Fibroblast of lung (primary cell): ENCODE data around the gene TMEM115. TPM values are rescaled to one million over a fixed set of nuclear protein-coding genes. Genes with fewer than 3 reads are reported as not detected.

Source experiments
- DNase-seq, 2 donors: peaks; one replicate each; pipeline versions ENCODE4 v3.0.0 to v3.0.0-alpha.2; 2010; ENCODE audit warnings: low read depth in 2 of 2
- H2AFZ ChIP-seq: 2 replicates; pipeline ENCODE4 v1.5.1; 2012; ENCODE audit warnings: low read length, control low read depth, inconsistent platforms
- H3K27ac ChIP-seq: 2 replicates; pipeline ENCODE4 v1.5.1; 2011; ENCODE audit warnings: low read length, control low read depth; ENCODE audit not compliant: insufficient read depth
- H3K27me3 ChIP-seq: 2 replicates; pipeline ENCODE4 v1.5.1; 2011; ENCODE audit warnings: mild to moderate bottlenecking, low read length; ENCODE audit not compliant: control insufficient read depth, insufficient read depth
- H3K36me3 ChIP-seq: 2 replicates; pipeline ENCODE4 v1.5.1; 2011; ENCODE audit warnings: low read length; ENCODE audit not compliant: control insufficient read depth, insufficient read depth
- H3K4me1 ChIP-seq: 2 replicates; pipeline ENCODE4 v1.5.1; 2011; ENCODE audit warnings: low read length; ENCODE audit not compliant: control insufficient read depth, insufficient read depth; ENCODE audit errors: extremely low read depth
- H3K4me2 ChIP-seq: 2 replicates; pipeline ENCODE4 v1.5.1; 2011; ENCODE audit warnings: low read length, control low read depth; ENCODE audit not compliant: insufficient read depth; ENCODE audit errors: extremely low read depth
- H3K4me3 ChIP-seq, 4 experiments: fragments of 200-600 bp in 1 of 4; sonication (generic) in 1 of 4; replicated peaks in 1 of 4; 2 replicates each; pipeline ENCODE4 v1.5.1; 2011 to 2016; ENCODE audit warnings: low read length in 4 of 4, low read depth in 3 of 4, mild to moderate bottlenecking in 3 of 4, control low read depth in 2 of 4, inconsistent platforms in 1 of 4, mixed read lengths in 1 of 4; ENCODE audit not compliant: insufficient read depth in 1 of 4; ENCODE audit errors: control extremely low read depth in 1 of 4
- H3K79me2 ChIP-seq: 2 replicates; pipeline ENCODE4 v1.5.1; 2012; ENCODE audit warnings: mild to moderate bottlenecking, low read length, inconsistent platforms; ENCODE audit not compliant: control insufficient read depth, insufficient read depth
- H3K9ac ChIP-seq: 2 replicates; pipeline ENCODE4 v1.5.1; 2011; ENCODE audit warnings: mild to moderate bottlenecking, low read length, control low read depth; ENCODE audit not compliant: insufficient read depth
- H3K9me3 ChIP-seq: 2 replicates; pipeline ENCODE4 v1.5.1; 2012; ENCODE audit warnings: low read depth, low read length; ENCODE audit not compliant: control insufficient read depth, insufficient read depth
- H4K20me1 ChIP-seq: 2 replicates; pipeline ENCODE4 v1.5.1; 2011; ENCODE audit warnings: low read length; ENCODE audit not compliant: control insufficient read depth, insufficient read depth; ENCODE audit errors: extremely low read depth
- EZH2 ChIP-seq: IDR thresholded peaks from 2 replicates; pipeline ENCODE4 v1.5.1; 2012; ENCODE audit warnings: low read length, control low read depth, mild to moderate bottlenecking; ENCODE audit errors: missing control alignments
- polyA minus RNA-seq: library from RNA; depleted of rRNA, polyadenylated mRNA; stranded (reverse); fragments of >200 nt; gene quantifications from 2 replicates; pipeline ENCODE4 v1.2.3, GENCODE V29; 2011; ENCODE audit warnings: low replicate concordance
- polyA plus RNA-seq, 2 donors: library from polyadenylated mRNA; depleted of rRNA in 1 of 2; stranded (reverse) in 1 of 2; unstranded in 1 of 2; fragments of >200 nt; gene quantifications; 2 replicates each; pipeline ENCODE4 v1.2.1, GENCODE V29; 2011 to 2012; ENCODE audit warnings: missing spikeins in 1 of 2
- total RNA-seq: library from RNA; depleted of rRNA; stranded (reverse); fragments of >200 nt; gene quantifications from 2 replicates; pipeline ENCODE4 v1.2.1, GENCODE V29; 2014
- TF ChIP-seq, protein P1 (sequence below), 2 donors: IDR thresholded peaks in 1 of 2; conservative IDR thresholded peaks in 1 of 2; 1 replicate in 1 of 2; 2 replicates in 1 of 2; pipeline ENCODE4 v1.5.1; 2011 to 2012; ENCODE audit warnings: low read length in 2 of 2, control low read depth in 1 of 2, inconsistent platforms in 1 of 2, low read depth in 1 of 2, mild to moderate bottlenecking in 1 of 2

Gene TMEM115, protein sequence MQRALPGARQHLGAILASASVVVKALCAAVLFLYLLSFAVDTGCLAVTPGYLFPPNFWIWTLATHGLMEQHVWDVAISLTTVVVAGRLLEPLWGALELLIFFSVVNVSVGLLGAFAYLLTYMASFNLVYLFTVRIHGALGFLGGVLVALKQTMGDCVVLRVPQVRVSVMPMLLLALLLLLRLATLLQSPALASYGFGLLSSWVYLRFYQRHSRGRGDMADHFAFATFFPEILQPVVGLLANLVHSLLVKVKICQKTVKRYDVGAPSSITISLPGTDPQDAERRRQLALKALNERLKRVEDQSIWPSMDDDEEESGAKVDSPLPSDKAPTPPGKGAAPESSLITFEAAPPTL
- total RNA-seq (39.3 and 44.8 TPM in 2 replicates), polyA plus RNA-seq (28.2 and 28.9 TPM in 2 replicates), polyA minus RNA-seq (87.6 and 103 TPM in 2 replicates)
- polyA plus RNA-seq (2012): 36.2 and 41.8 TPM in 2 replicates

DNA sequence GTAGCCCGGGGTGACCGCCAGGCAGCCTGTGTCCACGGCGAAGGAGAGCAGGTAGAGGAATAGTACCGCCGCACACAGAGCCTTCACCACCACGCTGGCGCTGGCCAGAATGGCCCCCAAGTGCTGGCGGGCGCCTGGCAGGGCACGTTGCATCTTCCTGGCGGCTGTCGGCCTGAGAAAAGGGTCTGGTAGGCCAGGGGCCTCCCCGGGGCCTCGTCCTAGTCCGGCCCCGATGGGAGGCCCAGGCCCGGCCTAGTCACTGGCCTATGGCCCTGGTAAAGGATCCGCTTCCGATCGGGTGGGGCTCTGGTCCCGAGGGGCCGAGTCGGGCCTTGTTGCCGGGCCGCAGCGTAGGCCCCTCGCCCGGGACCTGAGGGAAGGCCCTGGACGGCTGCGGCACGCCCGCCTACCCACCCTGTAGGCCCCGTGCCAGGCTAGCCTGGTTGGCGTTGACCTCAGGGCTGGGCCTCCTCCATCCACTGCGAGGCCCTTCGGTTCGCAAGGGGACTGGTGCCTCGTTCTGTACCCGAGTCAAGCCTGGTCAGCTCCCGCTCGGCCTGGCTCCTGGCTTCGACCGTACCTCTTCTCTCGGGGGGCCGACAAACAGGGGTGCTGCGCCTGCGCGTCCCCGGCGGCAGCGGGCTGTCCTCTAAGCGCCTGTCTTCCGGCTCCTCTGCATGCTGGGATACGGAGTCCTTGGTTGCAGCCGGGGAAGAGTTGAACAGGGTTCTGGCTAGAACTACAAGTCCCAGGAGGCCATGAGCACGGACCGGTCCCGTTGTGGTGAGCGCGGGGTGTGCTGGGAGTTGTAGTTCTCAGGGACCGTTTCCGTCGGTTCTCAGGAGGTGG is at the start of gene TMEM115:
TMEM115 (minus strand) TSS at position 611 of the 849 bp plus-strand sequence; CDS start at position 153, 458 bp downstream.
- no peak for TF ChIP-seq EZH2
- TF ChIP-seq, protein P1, sequence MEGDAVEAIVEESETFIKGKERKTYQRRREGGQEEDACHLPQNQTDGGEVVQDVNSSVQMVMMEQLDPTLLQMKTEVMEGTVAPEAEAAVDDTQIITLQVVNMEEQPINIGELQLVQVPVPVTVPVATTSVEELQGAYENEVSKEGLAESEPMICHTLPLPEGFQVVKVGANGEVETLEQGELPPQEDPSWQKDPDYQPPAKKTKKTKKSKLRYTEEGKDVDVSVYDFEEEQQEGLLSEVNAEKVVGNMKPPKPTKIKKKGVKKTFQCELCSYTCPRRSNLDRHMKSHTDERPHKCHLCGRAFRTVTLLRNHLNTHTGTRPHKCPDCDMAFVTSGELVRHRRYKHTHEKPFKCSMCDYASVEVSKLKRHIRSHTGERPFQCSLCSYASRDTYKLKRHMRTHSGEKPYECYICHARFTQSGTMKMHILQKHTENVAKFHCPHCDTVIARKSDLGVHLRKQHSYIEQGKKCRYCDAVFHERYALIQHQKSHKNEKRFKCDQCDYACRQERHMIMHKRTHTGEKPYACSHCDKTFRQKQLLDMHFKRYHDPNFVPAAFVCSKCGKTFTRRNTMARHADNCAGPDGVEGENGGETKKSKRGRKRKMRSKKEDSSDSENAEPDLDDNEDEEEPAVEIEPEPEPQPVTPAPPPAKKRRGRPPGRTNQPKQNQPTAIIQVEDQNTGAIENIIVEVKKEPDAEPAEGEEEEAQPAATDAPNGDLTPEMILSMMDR (conservative IDR thresholded peaks at IDR 0.05 in 1 of 2, IDR thresholded peaks at IDR 0.05 in 1 of 2; ENCODE audit: low read depth in 1 of 2, low read length in 2 of 2): no peak
- H3K4me3 ChIP-seq: peak within 1 kb of the TSS; percentile 72 to 84 (median 73)
- H3K4me1 ChIP-seq: peaks cover 8% of the 10 kb centered on the region
- no peaks in the 10 kb centered on the region for H4K20me1 ChIP-seq
- H3K27me3 ChIP-seq: no peaks in the 10 kb centered on the region
- H3K9me3 ChIP-seq: no peaks in the 10 kb centered on the region
- peak within 1 kb of the TSS; percentile 92 for H2AFZ ChIP-seq
- peak within 1 kb of the TSS; percentile 99 for H3K4me2 ChIP-seq
- peak within 1 kb of the TSS; percentile 76 for H3K27ac ChIP-seq
- DNase-seq: peak; percentile 99
- H3K79me2 ChIP-seq: peaks cover 44% of the 10 kb centered on the region
- peaks cover 17% of the 10 kb centered on the region for H3K36me3 ChIP-seq
- peak within 1 kb of the TSS; percentile 91 for H3K9ac ChIP-seq

DNA sequence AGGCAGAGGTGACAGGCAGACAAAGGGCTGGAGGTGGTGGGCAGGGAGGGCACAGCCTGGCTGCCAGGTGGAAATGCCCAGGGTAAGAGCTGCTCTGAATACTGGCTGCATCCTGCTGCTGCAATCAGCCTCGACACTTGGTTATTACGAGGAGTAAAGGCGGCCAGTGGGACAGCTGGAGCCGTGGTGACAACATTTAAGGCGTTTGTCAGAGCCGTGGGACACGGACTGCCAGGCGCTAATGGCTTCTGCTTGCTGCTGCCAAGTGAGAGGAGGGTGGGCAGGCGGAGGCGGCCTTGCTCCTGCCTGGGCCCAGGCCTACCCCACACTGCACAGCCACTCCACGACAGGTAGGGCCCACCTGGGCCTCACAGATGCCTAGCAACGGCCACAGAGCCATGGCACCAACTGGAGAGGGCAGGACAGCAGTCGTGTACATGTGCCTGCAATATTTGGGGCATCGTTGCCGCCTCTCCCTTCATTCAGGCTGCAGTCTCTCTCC is 49.2 kb upstream of the TMEM115 start:
- H3K79me2 ChIP-seq: no peaks in the 10 kb centered on the region
- no peak overlapping the region for H2AFZ ChIP-seq
- no peaks in the 10 kb centered on the region for H3K9me3 ChIP-seq
- H4K20me1 ChIP-seq: no peaks in the 10 kb centered on the region
- H3K27ac ChIP-seq: no peak overlapping the region
- H3K4me3 ChIP-seq: no peak overlapping the region
- H3K4me1 ChIP-seq: no peaks in the 10 kb centered on the region
- H3K27me3 ChIP-seq: no peaks in the 10 kb centered on the region
- no peak overlapping the region for H3K4me2 ChIP-seq
- no peak overlapping the region for H3K9ac ChIP-seq
- TF ChIP-seq EZH2: no peak
- TF ChIP-seq, protein P1 (conservative IDR thresholded peaks at IDR 0.05 in 1 of 2, IDR thresholded peaks at IDR 0.05 in 1 of 2; ENCODE audit: low read depth in 1 of 2, low read length in 2 of 2): no peak
- no peak for DNase-seq
- H3K36me3 ChIP-seq: no peaks in the 10 kb centered on the region

DNA sequence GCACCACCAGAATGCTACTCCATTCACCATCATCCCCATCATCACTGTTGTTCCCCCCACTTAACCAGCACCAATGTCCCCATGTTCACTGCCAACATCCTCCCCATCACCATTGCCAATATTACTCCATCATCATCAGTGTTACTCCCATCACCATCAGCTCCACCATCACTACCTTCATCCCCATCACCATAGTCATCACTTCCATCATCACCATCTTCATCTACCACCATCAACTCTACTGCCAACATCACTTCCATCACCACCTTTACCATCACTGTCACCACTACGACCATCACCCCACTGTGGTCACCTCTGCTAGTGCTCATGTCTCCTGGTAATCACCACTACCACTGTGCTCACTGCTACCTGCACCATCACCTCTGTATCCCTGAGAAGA is 47.2 kb upstream of the TMEM115 start:
- no peak overlapping the region for H3K4me2 ChIP-seq
- no peak for DNase-seq
- H3K36me3 ChIP-seq: no peaks in the 10 kb centered on the region
- H3K27me3 ChIP-seq: no peaks in the 10 kb centered on the region
- no peaks in the 10 kb centered on the region for H3K79me2 ChIP-seq
- H3K9me3 ChIP-seq: no peaks in the 10 kb centered on the region
- TF ChIP-seq EZH2: no peak
- TF ChIP-seq, protein P1 (conservative IDR thresholded peaks at IDR 0.05 in 1 of 2, IDR thresholded peaks at IDR 0.05 in 1 of 2; ENCODE audit: low read depth in 1 of 2, low read length in 2 of 2): no peak
- no peak overlapping the region for H2AFZ ChIP-seq
- H3K27ac ChIP-seq: no peak overlapping the region
- H3K4me1 ChIP-seq: no peaks in the 10 kb centered on the region
- no peak overlapping the region for H3K4me3 ChIP-seq
- H3K9ac ChIP-seq: no peak overlapping the region
- no peaks in the 10 kb centered on the region for H4K20me1 ChIP-seq
